Activated effector memory CD4-positive, alpha-beta T cell treated with Interleukin-2 at 50 U/mL for 16 hours (primary cell): ENCODE results near the gene ARGLU1.

Source experiments
- DNase-seq: peaks from one replicate; pipeline ENCODE4 v3.0.0-alpha.2; 2020

Gene ARGLU1

GRCh38 chr13:106498158-106498557 lies 69.8 kb downstream of the ARGLU1 start:
- DNase-seq: no peak

GRCh38 chr13:106497079-106497478 lies 70.9 kb downstream of the ARGLU1 start:
- DNase-seq: no peak

- DNase-seq: no peak
These were observed 71.6 kb downstream of the ARGLU1 start for GRCh38 chr13:106496072-106496997.

- DNase-seq: no peak
These were observed 73.0 kb downstream of the ARGLU1 start for GRCh38 chr13:106494936-106495335.

GRCh38 chr13:106494506-106494905 lies 73.4 kb downstream of the ARGLU1 start:
- no peak for DNase-seq

- DNase-seq: no peak
These were observed 74.3 kb downstream of the ARGLU1 start for GRCh38 chr13:106493533-106494220.

- DNase-seq: no peak
These were observed 75.1 kb downstream of the ARGLU1 start for GRCh38 chr13:106492588-106493475.

GRCh38 chr13:106491928-106492587 lies 75.9 kb downstream of the ARGLU1 start:
- no peak for DNase-seq
